Liver (tissue), 9 donors: ENCODE data around the gene SAXO2. TPM values are rescaled to one million over a fixed set of nuclear protein-coding genes. Genes with fewer than 3 reads are reported as not detected.
"Not testable (repeated sequence)": the region's sequence is repeated elsewhere in the genome, so short reads cannot be mapped to it uniquely, and the experiment has no call there.

Experiments
- DNase-seq: peaks from one replicate; pipeline ENCODE4 v3.0.0-alpha.2; 2017; ENCODE audit warnings: low spot score
- H3K27ac ChIP-seq, 2 donors: one replicate each; pipeline ENCODE4 v1.7.0; 2013; ENCODE audit warnings: inconsistent platforms in 2 of 2, low read length in 2 of 2, control low read depth in 1 of 2, low read depth in 1 of 2, mild to moderate bottlenecking in 1 of 2
- H3K27me3 ChIP-seq, 4 donors: one replicate each; pipeline versions ENCODE4 v1.6.1 to v1.7.0; 2013; ENCODE audit warnings: low read length in 3 of 4, inconsistent platforms in 1 of 4, mild to moderate bottlenecking in 1 of 4, moderate library complexity in 1 of 4; ENCODE audit not compliant: control insufficient read depth in 4 of 4, insufficient read depth in 4 of 4
- H3K36me3 ChIP-seq, 4 donors: one replicate each; pipeline versions ENCODE4 v1.6.1 to v1.7.0; 2013; ENCODE audit warnings: low read length in 3 of 4, mild to moderate bottlenecking in 3 of 4, low read depth in 1 of 4, moderate library complexity in 1 of 4; ENCODE audit not compliant: control insufficient read depth in 4 of 4, insufficient read depth in 3 of 4
- H3K4me1 ChIP-seq, 4 donors: one replicate each; pipeline versions ENCODE4 v1.6.1 to v1.7.0; 2013; ENCODE audit warnings: low read length in 3 of 4, mild to moderate bottlenecking in 3 of 4, moderate library complexity in 1 of 4; ENCODE audit not compliant: control insufficient read depth in 4 of 4, insufficient read depth in 4 of 4
- H3K4me3 ChIP-seq, 3 donors: one replicate each; pipeline versions ENCODE4 v1.6.1 to v1.7.0; 2013; ENCODE audit warnings: low read length in 3 of 3, control low read depth in 1 of 3, low read depth in 1 of 3, mild to moderate bottlenecking in 1 of 3
- H3K9ac ChIP-seq, 2 donors: one replicate each; pipeline ENCODE4 v1.7.0; 2013; ENCODE audit warnings: low read length in 2 of 2, mild to moderate bottlenecking in 2 of 2, moderate library complexity in 2 of 2, control low read depth in 1 of 2, low read depth in 1 of 2
- H3K9me3 ChIP-seq, 4 donors: one replicate each; pipeline versions ENCODE4 v1.6.1 to v1.7.0; 2013; ENCODE audit warnings: low read length in 3 of 4; ENCODE audit not compliant: control insufficient read depth in 4 of 4
- FOXA1 ChIP-seq: IDR thresholded peaks from 2 replicates; pipeline ENCODE4 v1.6.1; 2016; ENCODE audit warnings: antibody characterized with exemption
- FOXA2 ChIP-seq: IDR thresholded peaks from 2 replicates; pipeline ENCODE4 v1.6.1; 2016; ENCODE audit warnings: antibody characterized with exemption
- HNF4A ChIP-seq, 2 donors: conservative IDR thresholded peaks; 2 replicates each; pipeline ENCODE4 v1.6.1; 2016; ENCODE audit warnings: antibody characterized with exemption in 2 of 2, mild to moderate bottlenecking in 2 of 2
- HNF4G ChIP-seq: IDR thresholded peaks from 2 replicates; pipeline ENCODE4 v1.6.1; 2016; ENCODE audit warnings: antibody characterized with exemption
- JUND ChIP-seq, 2 donors: IDR thresholded peaks; 2 replicates each; pipeline ENCODE4 v1.6.1; 2016; ENCODE audit warnings: antibody characterized with exemption in 2 of 2
- NR2F2 ChIP-seq: IDR thresholded peaks from 2 replicates; pipeline ENCODE4 v1.6.1; 2016; ENCODE audit warnings: antibody characterized with exemption
- RAD21 ChIP-seq, 2 donors: IDR thresholded peaks; 2 replicates each; pipeline ENCODE4 v1.6.1; 2016; ENCODE audit warnings: antibody characterized with exemption in 2 of 2, mild to moderate bottlenecking in 2 of 2
- RXRA ChIP-seq, 2 donors: IDR thresholded peaks; 2 replicates each; pipeline ENCODE4 v1.6.1; 2017 to 2018; ENCODE audit warnings: antibody characterized with exemption in 2 of 2, mild to moderate bottlenecking in 1 of 2
- SP1 ChIP-seq: IDR thresholded peaks from 2 replicates; pipeline ENCODE4 v1.6.1; 2018; ENCODE audit warnings: antibody characterized with exemption, mild to moderate bottlenecking
- TAF1 ChIP-seq: conservative IDR thresholded peaks from 2 replicates; pipeline ENCODE4 v1.6.1; 2016; ENCODE audit warnings: antibody characterized with exemption, mild to moderate bottlenecking
- YY1 ChIP-seq: IDR thresholded peaks from 2 replicates; pipeline ENCODE4 v1.6.1; 2016; ENCODE audit warnings: antibody characterized with exemption, mild to moderate bottlenecking
- WGBS: extraction: QIAGEN DNeasy Blood & Tissue Kit; methylation state at CpG from one replicate; pipeline ENCODE4 v1.1.7; 2013; 5-methylcytosine and 5-hydroxymethylcytosine counted together
- polyA plus RNA-seq, 2 donors: library from polyadenylated mRNA; stranded (reverse) in 1 of 2; unstranded in 1 of 2; fragments of 200-250 nt in 1 of 2; fragments of >200 nt in 1 of 2; fragmentation: Nextera tagmentation in 1 of 2; extraction: Ambion mirVana in 1 of 2; gene quantifications; one replicate each; pipeline versions ENCODE4 v1.2.1 to v1.2.3, GENCODE V29; 2013 to 2015
- total RNA-seq, 2 donors: library from RNA; depleted of rRNA; stranded (reverse); fragments of >200 nt; gene quantifications; one replicate each; pipeline ENCODE4 v1.2.3, GENCODE V29; 2014
- TF ChIP-seq, protein P1 (sequence below): IDR thresholded peaks from 2 replicates; pipeline ENCODE4 v1.6.1; 2016; ENCODE audit warnings: antibody characterized with exemption, mild to moderate bottlenecking
- TF ChIP-seq, protein P2 (sequence below): IDR thresholded peaks from 2 replicates; pipeline ENCODE4 v1.6.1; 2016; ENCODE audit warnings: antibody characterized with exemption
- TF ChIP-seq, protein P3 (sequence below): IDR thresholded peaks from 2 replicates; pipeline ENCODE4 v1.6.1; 2016; ENCODE audit warnings: antibody characterized with exemption
- TF ChIP-seq, protein P4 (sequence below): fragments of 150-350 bp; IDR thresholded peaks from 2 replicates; pipeline ENCODE4 v1.5.1; 2017; ENCODE audit warnings: improper control_type of control experiment, low read depth, low read length; ENCODE audit not compliant: missing input control
- TF ChIP-seq, protein P5 (sequence below): IDR thresholded peaks from 2 replicates; pipeline ENCODE4 v1.6.1; 2016; ENCODE audit warnings: antibody characterized with exemption
- donor health status: healthy.
- donor health status: healthy.
- donor health status: healthy.
- donor health status: healthy.
- donor health status: healthy.

Gene SAXO2
- total and polyA plus RNA-seq, 4 donors, result 0.28 to 1.4 (median 0.43) TPM

DNA sequence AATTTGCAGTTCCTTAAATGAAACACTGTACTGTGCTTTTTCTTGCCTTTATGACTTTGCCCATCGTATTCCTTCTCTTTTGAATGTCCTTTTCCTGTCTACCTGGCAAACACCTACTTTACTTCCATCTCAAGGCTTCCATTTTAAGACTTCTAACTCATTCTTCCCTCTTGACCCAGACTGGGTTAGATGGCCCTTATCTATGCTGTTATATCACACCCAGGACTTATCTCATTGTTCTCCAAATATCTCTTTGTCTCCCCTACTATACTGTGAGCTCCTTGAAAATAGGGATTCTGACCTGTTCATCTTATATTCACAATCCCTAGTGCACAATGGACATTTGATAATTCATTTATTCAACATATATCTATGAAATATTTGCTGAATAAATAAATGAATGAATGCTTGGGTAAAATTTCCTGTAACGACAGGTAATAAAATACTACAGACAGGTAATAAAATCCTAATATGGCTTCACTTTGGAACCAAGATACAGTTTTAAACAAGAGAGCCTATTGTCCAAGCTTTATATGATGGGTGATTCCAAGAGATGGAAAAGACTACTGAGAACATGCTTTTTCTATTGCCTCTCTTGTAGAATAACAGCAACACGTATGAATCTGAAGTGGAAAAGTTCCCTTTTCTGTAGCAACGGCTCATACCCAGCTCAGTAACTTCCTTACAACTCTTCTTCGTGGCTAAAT, 22.8 kb upstream of the SAXO2 start:
- WGBS, result 91% methylated on average over 5 of the region's 5 CpGs

DNA sequence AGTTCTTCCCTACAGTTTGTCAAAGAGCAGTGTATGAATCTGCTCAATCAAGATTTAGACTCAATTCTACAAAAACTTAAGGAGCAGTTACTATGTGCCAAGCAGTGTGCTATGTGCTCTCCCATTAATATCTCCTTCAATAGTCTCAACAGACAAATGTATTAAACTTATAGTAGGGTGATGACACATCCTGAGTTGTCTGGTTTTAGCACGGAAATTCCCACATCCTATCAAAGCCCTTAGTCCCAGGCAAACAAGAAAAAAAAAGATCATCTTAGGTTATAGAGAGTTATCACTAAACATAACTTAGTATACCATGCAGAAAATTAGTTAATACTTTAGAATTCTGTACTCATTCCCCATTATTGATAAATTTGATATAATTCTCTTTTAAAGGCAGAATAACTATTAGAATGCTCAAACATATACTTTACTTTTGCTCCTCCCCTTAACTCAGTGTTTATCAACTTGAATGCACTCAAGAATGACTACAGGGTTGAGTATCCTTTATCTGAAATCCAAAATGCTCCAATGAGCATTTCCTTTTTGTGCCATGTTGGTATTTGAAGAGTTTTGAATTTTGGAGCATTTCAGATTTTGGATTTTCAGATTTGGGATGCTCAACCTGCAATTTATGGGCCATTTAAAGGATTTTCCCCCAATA, 20.6 kb upstream of the SAXO2 start:
- 88% methylated on average over 1 of the region's 1 CpG for WGBS
- not testable (repeated sequence) for DNase-seq, H3K4me3 ChIP-seq

More for the DNA sequence above, 22.8 kb upstream of the SAXO2 start:
- H3K27ac ChIP-seq, result no peak overlapping the region
- DNase-seq, result no peak
- TF ChIP-seq, protein P1, sequence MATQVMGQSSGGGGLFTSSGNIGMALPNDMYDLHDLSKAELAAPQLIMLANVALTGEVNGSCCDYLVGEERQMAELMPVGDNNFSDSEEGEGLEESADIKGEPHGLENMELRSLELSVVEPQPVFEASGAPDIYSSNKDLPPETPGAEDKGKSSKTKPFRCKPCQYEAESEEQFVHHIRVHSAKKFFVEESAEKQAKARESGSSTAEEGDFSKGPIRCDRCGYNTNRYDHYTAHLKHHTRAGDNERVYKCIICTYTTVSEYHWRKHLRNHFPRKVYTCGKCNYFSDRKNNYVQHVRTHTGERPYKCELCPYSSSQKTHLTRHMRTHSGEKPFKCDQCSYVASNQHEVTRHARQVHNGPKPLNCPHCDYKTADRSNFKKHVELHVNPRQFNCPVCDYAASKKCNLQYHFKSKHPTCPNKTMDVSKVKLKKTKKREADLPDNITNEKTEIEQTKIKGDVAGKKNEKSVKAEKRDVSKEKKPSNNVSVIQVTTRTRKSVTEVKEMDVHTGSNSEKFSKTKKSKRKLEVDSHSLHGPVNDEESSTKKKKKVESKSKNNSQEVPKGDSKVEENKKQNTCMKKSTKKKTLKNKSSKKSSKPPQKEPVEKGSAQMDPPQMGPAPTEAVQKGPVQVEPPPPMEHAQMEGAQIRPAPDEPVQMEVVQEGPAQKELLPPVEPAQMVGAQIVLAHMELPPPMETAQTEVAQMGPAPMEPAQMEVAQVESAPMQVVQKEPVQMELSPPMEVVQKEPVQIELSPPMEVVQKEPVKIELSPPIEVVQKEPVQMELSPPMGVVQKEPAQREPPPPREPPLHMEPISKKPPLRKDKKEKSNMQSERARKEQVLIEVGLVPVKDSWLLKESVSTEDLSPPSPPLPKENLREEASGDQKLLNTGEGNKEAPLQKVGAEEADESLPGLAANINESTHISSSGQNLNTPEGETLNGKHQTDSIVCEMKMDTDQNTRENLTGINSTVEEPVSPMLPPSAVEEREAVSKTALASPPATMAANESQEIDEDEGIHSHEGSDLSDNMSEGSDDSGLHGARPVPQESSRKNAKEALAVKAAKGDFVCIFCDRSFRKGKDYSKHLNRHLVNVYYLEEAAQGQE, result no peak
- TF ChIP-seq RXRA (IDR thresholded peaks at IDR 0.05), result no peak
- TF ChIP-seq FOXA1, result no peak
- TF ChIP-seq, protein P2, sequence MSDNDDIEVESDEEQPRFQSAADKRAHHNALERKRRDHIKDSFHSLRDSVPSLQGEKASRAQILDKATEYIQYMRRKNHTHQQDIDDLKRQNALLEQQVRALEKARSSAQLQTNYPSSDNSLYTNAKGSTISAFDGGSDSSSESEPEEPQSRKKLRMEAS, result no peak
- TF ChIP-seq, protein P3, sequence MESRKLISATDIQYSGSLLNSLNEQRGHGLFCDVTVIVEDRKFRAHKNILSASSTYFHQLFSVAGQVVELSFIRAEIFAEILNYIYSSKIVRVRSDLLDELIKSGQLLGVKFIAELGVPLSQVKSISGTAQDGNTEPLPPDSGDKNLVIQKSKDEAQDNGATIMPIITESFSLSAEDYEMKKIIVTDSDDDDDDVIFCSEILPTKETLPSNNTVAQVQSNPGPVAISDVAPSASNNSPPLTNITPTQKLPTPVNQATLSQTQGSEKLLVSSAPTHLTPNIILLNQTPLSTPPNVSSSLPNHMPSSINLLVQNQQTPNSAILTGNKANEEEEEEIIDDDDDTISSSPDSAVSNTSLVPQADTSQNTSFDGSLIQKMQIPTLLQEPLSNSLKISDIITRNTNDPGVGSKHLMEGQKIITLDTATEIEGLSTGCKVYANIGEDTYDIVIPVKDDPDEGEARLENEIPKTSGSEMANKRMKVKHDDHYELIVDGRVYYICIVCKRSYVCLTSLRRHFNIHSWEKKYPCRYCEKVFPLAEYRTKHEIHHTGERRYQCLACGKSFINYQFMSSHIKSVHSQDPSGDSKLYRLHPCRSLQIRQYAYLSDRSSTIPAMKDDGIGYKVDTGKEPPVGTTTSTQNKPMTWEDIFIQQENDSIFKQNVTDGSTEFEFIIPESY, result no peak
- no peak for TF ChIP-seq HNF4A (conservative IDR thresholded peaks at IDR 0.05)
- TF ChIP-seq YY1, result no peak
- TF ChIP-seq RAD21 (IDR thresholded peaks at IDR 0.05), result no peak
- TF ChIP-seq, protein P4, sequence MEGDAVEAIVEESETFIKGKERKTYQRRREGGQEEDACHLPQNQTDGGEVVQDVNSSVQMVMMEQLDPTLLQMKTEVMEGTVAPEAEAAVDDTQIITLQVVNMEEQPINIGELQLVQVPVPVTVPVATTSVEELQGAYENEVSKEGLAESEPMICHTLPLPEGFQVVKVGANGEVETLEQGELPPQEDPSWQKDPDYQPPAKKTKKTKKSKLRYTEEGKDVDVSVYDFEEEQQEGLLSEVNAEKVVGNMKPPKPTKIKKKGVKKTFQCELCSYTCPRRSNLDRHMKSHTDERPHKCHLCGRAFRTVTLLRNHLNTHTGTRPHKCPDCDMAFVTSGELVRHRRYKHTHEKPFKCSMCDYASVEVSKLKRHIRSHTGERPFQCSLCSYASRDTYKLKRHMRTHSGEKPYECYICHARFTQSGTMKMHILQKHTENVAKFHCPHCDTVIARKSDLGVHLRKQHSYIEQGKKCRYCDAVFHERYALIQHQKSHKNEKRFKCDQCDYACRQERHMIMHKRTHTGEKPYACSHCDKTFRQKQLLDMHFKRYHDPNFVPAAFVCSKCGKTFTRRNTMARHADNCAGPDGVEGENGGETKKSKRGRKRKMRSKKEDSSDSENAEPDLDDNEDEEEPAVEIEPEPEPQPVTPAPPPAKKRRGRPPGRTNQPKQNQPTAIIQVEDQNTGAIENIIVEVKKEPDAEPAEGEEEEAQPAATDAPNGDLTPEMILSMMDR, result no peak
- TF ChIP-seq, protein P5, sequence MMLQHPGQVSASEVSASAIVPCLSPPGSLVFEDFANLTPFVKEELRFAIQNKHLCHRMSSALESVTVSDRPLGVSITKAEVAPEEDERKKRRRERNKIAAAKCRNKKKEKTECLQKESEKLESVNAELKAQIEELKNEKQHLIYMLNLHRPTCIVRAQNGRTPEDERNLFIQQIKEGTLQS, result no peak
- no peak for TF ChIP-seq JUND (IDR thresholded peaks at IDR 0.05)
- no peak for TF ChIP-seq FOXA2
- no peak for TF ChIP-seq TAF1
- TF ChIP-seq HNF4G, result no peak
- TF ChIP-seq NR2F2, result no peak
- TF ChIP-seq SP1, result no peak
- H3K27me3 ChIP-seq, result no peaks in the 10 kb centered on the region
- H3K4me3 ChIP-seq, result no peak overlapping the region
- H3K9me3 ChIP-seq, result no peaks in the 10 kb centered on the region
- peaks cover 4 to 18% (median 14%) of the 10 kb centered on the region in 4 donors for H3K36me3 ChIP-seq
- no peaks in the 10 kb centered on the region for H3K4me1 ChIP-seq
- no peak overlapping the region for H3K9ac ChIP-seq

DNA sequence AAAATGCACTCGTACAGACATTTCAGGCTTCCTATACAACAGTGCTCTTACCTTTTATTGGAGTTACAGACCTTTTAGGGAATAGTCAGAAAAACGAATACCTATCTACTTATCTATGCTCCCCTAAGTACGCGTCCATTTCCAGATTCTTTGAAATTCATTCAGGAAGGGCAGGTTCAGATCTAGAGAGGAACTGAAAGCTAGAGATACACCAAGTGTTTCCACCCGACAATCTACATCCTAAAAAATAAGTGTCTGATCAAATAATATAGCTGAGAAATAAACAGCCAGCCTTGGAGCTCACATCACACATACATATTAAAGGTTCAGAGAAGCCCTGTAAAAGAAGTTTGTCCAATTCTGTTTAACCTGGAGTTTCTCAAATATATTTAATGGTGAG, 19.0 kb upstream of the SAXO2 start:
- not testable (repeated sequence) for H3K9ac ChIP-seq, H3K9me3 ChIP-seq, H3K4me1 ChIP-seq, DNase-seq, H3K27ac ChIP-seq, H3K4me3 ChIP-seq, H3K27me3 ChIP-seq
- peaks cover 4 to 20% (median 13%) of the 10 kb centered on the region in 4 donors for H3K36me3 ChIP-seq
- 75% methylated on average over 3 of the region's 5 CpGs for WGBS

More for the DNA sequence above, 20.6 kb upstream of the SAXO2 start:
- H3K4me1 ChIP-seq, H3K27me3 ChIP-seq, H3K27ac ChIP-seq, H3K9ac ChIP-seq, H3K9me3 ChIP-seq: not testable (repeated sequence)
- peaks cover 4 to 23% (median 15%) of the 10 kb centered on the region in 4 donors for H3K36me3 ChIP-seq

DNA sequence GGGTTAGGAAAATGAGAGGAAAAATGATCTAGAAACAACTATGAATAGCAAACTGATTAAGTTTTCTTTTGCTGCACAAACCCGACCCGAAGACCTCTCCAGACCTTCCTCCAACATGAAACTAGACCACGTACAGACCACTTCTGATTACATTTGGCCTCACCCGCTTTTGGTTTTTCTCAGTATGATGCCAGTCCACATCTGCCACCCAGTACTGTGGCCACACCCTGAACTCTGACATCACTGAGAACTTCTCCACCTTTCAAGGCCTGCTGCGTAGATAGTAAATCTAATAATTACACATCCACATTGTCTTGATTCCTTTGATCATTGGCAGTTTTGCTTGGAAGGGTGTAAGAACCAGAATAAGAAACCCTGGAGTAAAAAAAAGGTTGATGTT, 16.7 kb upstream of the SAXO2 start:
- not testable (repeated sequence) for H3K36me3 ChIP-seq
- WGBS, result 92% methylated on average over 5 of the region's 5 CpGs

More for the DNA sequence above, 16.7 kb upstream of the SAXO2 start:
- H3K4me1 ChIP-seq, H3K27me3 ChIP-seq, DNase-seq, H3K9ac ChIP-seq, H3K27ac ChIP-seq, H3K4me3 ChIP-seq, H3K9me3 ChIP-seq: not testable (repeated sequence)
